ENCODE measurements around the gene SAP30L.

- TF ChIP-seq, protein P1, sequence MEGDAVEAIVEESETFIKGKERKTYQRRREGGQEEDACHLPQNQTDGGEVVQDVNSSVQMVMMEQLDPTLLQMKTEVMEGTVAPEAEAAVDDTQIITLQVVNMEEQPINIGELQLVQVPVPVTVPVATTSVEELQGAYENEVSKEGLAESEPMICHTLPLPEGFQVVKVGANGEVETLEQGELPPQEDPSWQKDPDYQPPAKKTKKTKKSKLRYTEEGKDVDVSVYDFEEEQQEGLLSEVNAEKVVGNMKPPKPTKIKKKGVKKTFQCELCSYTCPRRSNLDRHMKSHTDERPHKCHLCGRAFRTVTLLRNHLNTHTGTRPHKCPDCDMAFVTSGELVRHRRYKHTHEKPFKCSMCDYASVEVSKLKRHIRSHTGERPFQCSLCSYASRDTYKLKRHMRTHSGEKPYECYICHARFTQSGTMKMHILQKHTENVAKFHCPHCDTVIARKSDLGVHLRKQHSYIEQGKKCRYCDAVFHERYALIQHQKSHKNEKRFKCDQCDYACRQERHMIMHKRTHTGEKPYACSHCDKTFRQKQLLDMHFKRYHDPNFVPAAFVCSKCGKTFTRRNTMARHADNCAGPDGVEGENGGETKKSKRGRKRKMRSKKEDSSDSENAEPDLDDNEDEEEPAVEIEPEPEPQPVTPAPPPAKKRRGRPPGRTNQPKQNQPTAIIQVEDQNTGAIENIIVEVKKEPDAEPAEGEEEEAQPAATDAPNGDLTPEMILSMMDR (IDR thresholded peaks at IDR 0.05) = no peak
- TF ChIP-seq POLR2A (IDR thresholded peaks at IDR 0.05; ENCODE audit: low read depth) (no peak), EP300 (IDR thresholded peaks at IDR 0.05) (no peak), POLR2AphosphoS5 (IDR thresholded peaks at IDR 0.05) (no peak)
Measured at GRCh38 chr5:154465169-154465568, 19.4 kb downstream of the SAP30L start.
